Measurements from ENCODE around the gene NUTF2. TPM values are rescaled to one million over a fixed set of nuclear protein-coding genes. Genes with fewer than 3 reads are reported as not detected.
A peak's percentile ranks its signal among the peaks of the same experiment; 100 is the strongest.

NUTF2 gene
- total RNA-seq (ENCODE audit: insufficient read depth, low replicate concordance): 112 TPM

GRCh38 chr16:67846320-67847063 is at the start of gene NUTF2:
TSS of gene NUTF2 (plus strand) at chr16:67846933. CDS start at chr16:67865131, 18,198 bp downstream.
- peak; percentile 99 for DNase-seq (ENCODE audit: low spot score)

- no peak for DNase-seq (ENCODE audit: low spot score)
Measured at GRCh38 chr16:67800338-67800926, 46.3 kb upstream of the NUTF2 start.

- no peak for DNase-seq (ENCODE audit: low spot score)
Measured at GRCh38 chr16:67801241-67801640, 45.5 kb upstream of the NUTF2 start.

- DNase-seq (ENCODE audit: low spot score): no peak
Measured at GRCh38 chr16:67801883-67802282, 44.9 kb upstream of the NUTF2 start.

GRCh38 chr16:67803894-67804293 is 42.8 kb upstream of the NUTF2 start:
- no peak for DNase-seq (ENCODE audit: low spot score)

GRCh38 chr16:67804853-67805542 is 41.7 kb upstream of the NUTF2 start:
- DNase-seq (ENCODE audit: low spot score): no peak

GRCh38 chr16:67805718-67806427 is 40.9 kb upstream of the NUTF2 start:
- peak; percentile 12 for DNase-seq (ENCODE audit: low spot score)

GRCh38 chr16:67806428-67807147 is 40.1 kb upstream of the NUTF2 start, which contains the start of the genes RANBP10 and TSNAXIP1:
TSS of gene RANBP10 (minus strand) at chr16:67806560. CDS start at chr16:67806536, 24 bp downstream.
TSS of gene TSNAXIP1 (plus strand) at chr16:67806889. CDS start at chr16:67807150, 261 bp downstream.
- peak; percentile 100 for DNase-seq (ENCODE audit: low spot score)

- no peak for DNase-seq (ENCODE audit: low spot score)
Measured at GRCh38 chr16:67807148-67807682, 39.5 kb upstream of the NUTF2 start.

- no peak for DNase-seq (ENCODE audit: low spot score)
Measured at GRCh38 chr16:67811899-67812298, 34.8 kb upstream of the NUTF2 start.

- DNase-seq (ENCODE audit: low spot score): no peak
Measured at GRCh38 chr16:67814567-67814966, 32.2 kb upstream of the NUTF2 start.

GRCh38 chr16:67820608-67821259 is 26.0 kb upstream of the NUTF2 start:
- no peak for DNase-seq (ENCODE audit: low spot score)

- no peak for DNase-seq (ENCODE audit: low spot score)
Measured at GRCh38 chr16:67822511-67822910, 24.2 kb upstream of the NUTF2 start.

GRCh38 chr16:67825119-67825518 is 21.6 kb upstream of the NUTF2 start:
- DNase-seq (ENCODE audit: low spot score): no peak

GRCh38 chr16:67825906-67826305 is 20.8 kb upstream of the NUTF2 start:
- DNase-seq (ENCODE audit: low spot score): no peak

- DNase-seq (ENCODE audit: low spot score): no peak
Measured at GRCh38 chr16:67828651-67829050, 18.1 kb upstream of the NUTF2 start.

GRCh38 chr16:67833030-67833414 is 13.7 kb upstream of the NUTF2 start:
- peak; percentile 68 for DNase-seq (ENCODE audit: low spot score)

GRCh38 chr16:67833415-67834241 is 13.1 kb upstream of the NUTF2 start:
- DNase-seq (ENCODE audit: low spot score): peak; percentile 96

- no peak for DNase-seq (ENCODE audit: low spot score)
Measured at GRCh38 chr16:67834242-67834614, 12.5 kb upstream of the NUTF2 start.

Data from umbilical cord (tissue), 2 donors.